PC-3 (cell line): ENCODE measurements around the gene BCAN.

Source experiments
- EZH2phosphoT487 ChIP-seq: fragments of 300-600 bp; sonication (generic); IDR thresholded peaks from 2 replicates; pipeline ENCODE4 v1.6.1; 2018; ENCODE audit warnings: mild to moderate bottlenecking, antibody characterized with exemption, low read length, borderline replicate concordance
- TF ChIP-seq, protein P1 (sequence below): fragments of 300-600 bp; sonication (generic); conservative IDR thresholded peaks from 2 replicates; pipeline ENCODE4 v1.5.1; 2017; ENCODE audit warnings: antibody characterized with exemption, low read depth, mild to moderate bottlenecking, low read length

DNA sequence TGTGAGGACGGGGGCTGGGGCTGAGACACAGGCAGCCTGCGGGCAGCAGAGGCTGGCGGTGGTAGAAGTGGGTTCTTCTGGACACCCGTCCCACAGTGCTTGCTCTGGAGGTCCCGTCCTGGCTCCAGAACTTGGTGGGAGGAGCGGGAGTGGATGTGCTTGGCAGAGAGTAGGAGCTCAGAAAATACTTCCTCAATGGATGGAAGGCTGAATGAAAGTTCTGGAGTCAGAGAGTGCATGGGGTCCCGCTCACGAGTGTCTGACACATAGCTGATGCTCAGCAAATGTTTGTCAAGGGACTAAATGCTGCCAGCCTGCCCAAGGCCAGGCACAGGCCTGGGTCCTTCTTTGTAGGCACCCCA is 48.7 kb downstream of the BCAN start:
- TF ChIP-seq, protein P1, sequence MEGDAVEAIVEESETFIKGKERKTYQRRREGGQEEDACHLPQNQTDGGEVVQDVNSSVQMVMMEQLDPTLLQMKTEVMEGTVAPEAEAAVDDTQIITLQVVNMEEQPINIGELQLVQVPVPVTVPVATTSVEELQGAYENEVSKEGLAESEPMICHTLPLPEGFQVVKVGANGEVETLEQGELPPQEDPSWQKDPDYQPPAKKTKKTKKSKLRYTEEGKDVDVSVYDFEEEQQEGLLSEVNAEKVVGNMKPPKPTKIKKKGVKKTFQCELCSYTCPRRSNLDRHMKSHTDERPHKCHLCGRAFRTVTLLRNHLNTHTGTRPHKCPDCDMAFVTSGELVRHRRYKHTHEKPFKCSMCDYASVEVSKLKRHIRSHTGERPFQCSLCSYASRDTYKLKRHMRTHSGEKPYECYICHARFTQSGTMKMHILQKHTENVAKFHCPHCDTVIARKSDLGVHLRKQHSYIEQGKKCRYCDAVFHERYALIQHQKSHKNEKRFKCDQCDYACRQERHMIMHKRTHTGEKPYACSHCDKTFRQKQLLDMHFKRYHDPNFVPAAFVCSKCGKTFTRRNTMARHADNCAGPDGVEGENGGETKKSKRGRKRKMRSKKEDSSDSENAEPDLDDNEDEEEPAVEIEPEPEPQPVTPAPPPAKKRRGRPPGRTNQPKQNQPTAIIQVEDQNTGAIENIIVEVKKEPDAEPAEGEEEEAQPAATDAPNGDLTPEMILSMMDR: no peak
- no peak for TF ChIP-seq EZH2phosphoT487
